ENCODE data around the gene HOXA2. TPM values are rescaled to one million over a fixed set of nuclear protein-coding genes. Genes with fewer than 3 reads are reported as not detected.

HOXA2 gene
- total and polyA plus RNA-seq, 2 experiments from 2014 or later = 0.07 TPM; not detected in 1

DNA sequence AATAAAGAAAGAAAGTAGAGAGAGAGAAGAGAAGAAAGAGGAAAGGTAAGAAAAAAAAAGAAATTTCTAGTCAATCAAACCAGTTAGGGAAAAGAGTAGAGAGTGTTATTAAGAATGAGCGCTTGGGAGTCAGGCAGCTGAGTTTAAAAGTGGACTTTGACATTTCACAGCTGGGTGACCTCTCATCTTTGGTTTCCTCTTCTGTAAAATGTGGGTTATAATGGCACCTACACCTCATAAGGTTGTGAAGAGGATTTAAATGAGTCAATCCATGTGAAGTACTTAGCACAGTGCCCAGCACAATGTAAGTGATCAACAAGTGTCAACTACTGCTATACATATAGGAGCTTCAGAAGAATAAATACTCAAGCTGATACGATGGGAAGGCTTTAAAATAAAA is 18.8 kb downstream of the HOXA2 start:
- Histone ChIP-seq H3K9me3 (ENCODE audit: low read depth) (no peaks in the 10 kb centered on the region), H3K27me3 (peaks cover 7% of the 10 kb centered on the region), H4K20me1 (ENCODE audit: insufficient read depth, poor library complexity, severe bottlenecking) (no peaks in the 10 kb centered on the region), H3K4me1 (ENCODE audit: insufficient read depth) (no peaks in the 10 kb centered on the region), H3K4me2 (no peak overlapping the region), H3K4me3 (no peak overlapping the region), H3K9me2 (replicated peaks; ENCODE audit: insufficient read depth) (no peaks in the 10 kb centered on the region), H3K36me3 (replicated peaks; ENCODE audit: insufficient read depth, low read depth) (no peaks in the 10 kb centered on the region), H3K79me2 (no peaks in the 10 kb centered on the region), H2AFZ (no peak overlapping the region), H3K27ac (no peak overlapping the region)
- 90% methylated on average over 2 of the region's 2 CpGs for WGBS (ENCODE audit: low lambda C conversion rate, missing lambda C conversion rate)
- TF ChIP-seq EZH2 (IDR thresholded peaks at IDR 0.05; ENCODE audit: borderline replicate concordance) (no peak), EZH2phosphoT487 (IDR thresholded peaks at IDR 0.05; ENCODE audit: low read depth, severe bottlenecking, unreplicated experiment) (no peak)
- TF ChIP-seq, protein P1, sequence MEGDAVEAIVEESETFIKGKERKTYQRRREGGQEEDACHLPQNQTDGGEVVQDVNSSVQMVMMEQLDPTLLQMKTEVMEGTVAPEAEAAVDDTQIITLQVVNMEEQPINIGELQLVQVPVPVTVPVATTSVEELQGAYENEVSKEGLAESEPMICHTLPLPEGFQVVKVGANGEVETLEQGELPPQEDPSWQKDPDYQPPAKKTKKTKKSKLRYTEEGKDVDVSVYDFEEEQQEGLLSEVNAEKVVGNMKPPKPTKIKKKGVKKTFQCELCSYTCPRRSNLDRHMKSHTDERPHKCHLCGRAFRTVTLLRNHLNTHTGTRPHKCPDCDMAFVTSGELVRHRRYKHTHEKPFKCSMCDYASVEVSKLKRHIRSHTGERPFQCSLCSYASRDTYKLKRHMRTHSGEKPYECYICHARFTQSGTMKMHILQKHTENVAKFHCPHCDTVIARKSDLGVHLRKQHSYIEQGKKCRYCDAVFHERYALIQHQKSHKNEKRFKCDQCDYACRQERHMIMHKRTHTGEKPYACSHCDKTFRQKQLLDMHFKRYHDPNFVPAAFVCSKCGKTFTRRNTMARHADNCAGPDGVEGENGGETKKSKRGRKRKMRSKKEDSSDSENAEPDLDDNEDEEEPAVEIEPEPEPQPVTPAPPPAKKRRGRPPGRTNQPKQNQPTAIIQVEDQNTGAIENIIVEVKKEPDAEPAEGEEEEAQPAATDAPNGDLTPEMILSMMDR (IDR thresholded peaks at IDR 0.05; ENCODE audit: poor library complexity) = no peak
- DNase-seq (ENCODE audit: low spot score) = no peak

DNA sequence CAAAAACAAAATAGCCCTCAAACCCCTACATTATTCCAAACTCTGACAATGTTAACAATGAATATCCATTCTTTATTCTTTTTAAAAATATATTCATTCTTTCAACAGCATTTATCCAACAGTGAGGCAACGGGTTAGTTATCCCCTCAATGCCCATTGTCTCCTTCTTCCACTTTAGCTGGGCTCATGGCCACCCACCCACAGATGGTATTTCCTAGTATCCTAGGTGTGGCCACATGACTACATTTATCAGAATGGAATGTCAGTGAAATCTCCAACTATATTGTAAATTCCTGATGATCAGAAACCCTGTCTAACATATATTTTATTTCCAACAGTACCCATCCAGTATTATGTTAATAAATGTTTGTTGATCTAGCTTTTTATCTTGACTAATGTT is 20.3 kb downstream of the HOXA2 start:
- no peak for TF ChIP-seq EZH2 (IDR thresholded peaks at IDR 0.05; ENCODE audit: borderline replicate concordance)
- TF ChIP-seq EZH2phosphoT487 (IDR thresholded peaks at IDR 0.05; ENCODE audit: low read depth, severe bottlenecking, unreplicated experiment) = no peak
- TF ChIP-seq, protein P1 (IDR thresholded peaks at IDR 0.05; ENCODE audit: poor library complexity) = no peak
- H3K4me3 ChIP-seq = no peak overlapping the region
- no peaks in the 10 kb centered on the region for H3K9me3 ChIP-seq (ENCODE audit: low read depth)
- no peaks in the 10 kb centered on the region for H4K20me1 ChIP-seq (ENCODE audit: insufficient read depth, poor library complexity, severe bottlenecking)
- H3K79me2 ChIP-seq = no peaks in the 10 kb centered on the region
- no peak overlapping the region for H3K4me2 ChIP-seq
- 100% methylated on average over 1 of the region's 1 CpG for WGBS (ENCODE audit: low lambda C conversion rate, missing lambda C conversion rate)
- H2AFZ ChIP-seq = no peak overlapping the region
- H3K36me3 ChIP-seq (replicated peaks; ENCODE audit: insufficient read depth, low read depth) = no peaks in the 10 kb centered on the region
- no peak for DNase-seq (ENCODE audit: low spot score)
- H3K4me1 ChIP-seq (ENCODE audit: insufficient read depth) = no peaks in the 10 kb centered on the region
- H3K27ac ChIP-seq = no peak overlapping the region
- H3K27me3 ChIP-seq = no peaks in the 10 kb centered on the region
- H3K9me2 ChIP-seq (replicated peaks; ENCODE audit: insufficient read depth) = no peaks in the 10 kb centered on the region

DNA sequence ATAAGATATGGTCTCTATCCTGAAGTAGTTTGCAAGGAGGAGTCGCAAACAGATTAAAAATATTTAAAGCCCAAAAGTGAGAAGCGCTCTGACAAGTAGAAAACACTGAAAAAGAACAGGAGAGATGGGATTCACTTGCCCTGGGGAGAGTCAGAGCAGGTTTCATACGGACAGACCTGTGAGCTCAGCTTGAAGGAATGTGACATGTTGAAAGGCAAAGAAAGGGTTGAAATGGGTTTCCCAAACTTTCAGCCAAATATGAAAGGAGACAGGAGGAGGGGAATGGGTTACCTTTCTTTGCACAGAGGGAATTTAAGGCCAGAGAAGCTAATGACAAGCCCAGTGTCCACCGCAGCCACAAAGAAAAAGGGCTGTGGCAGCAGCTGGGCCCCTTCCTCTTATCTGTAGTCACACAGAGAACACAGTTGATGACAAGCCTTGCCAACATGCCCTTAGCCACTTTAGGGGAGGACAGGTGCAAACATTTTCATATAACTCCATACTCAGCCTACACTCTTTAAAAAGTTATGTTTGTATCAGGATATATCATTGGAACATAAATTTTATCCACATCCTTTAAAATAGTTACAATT is 21.5 kb downstream of the HOXA2 start:
- no peak overlapping the region for H3K4me2 ChIP-seq
- no peaks in the 10 kb centered on the region for H4K20me1 ChIP-seq (ENCODE audit: insufficient read depth, poor library complexity, severe bottlenecking)
- no peaks in the 10 kb centered on the region for H3K9me3 ChIP-seq (ENCODE audit: low read depth)
- H2AFZ ChIP-seq = no peak overlapping the region
- no peak overlapping the region for H3K4me3 ChIP-seq
- H3K9me2 ChIP-seq (replicated peaks; ENCODE audit: insufficient read depth) = no peaks in the 10 kb centered on the region
- WGBS (ENCODE audit: low lambda C conversion rate, missing lambda C conversion rate) = 42% methylated on average over 4 of the region's 4 CpGs
- no peak for DNase-seq (ENCODE audit: low spot score)
- no peak overlapping the region for H3K27ac ChIP-seq
- no peaks in the 10 kb centered on the region for H3K4me1 ChIP-seq (ENCODE audit: insufficient read depth)
- H3K79me2 ChIP-seq = no peaks in the 10 kb centered on the region
- no peaks in the 10 kb centered on the region for H3K27me3 ChIP-seq
- TF ChIP-seq, protein P1 (IDR thresholded peaks at IDR 0.05; ENCODE audit: poor library complexity) = no peak
- TF ChIP-seq EZH2phosphoT487 (IDR thresholded peaks at IDR 0.05; ENCODE audit: low read depth, severe bottlenecking, unreplicated experiment) (no peak), EZH2 (IDR thresholded peaks at IDR 0.05; ENCODE audit: borderline replicate concordance) (no peak)
- no peaks in the 10 kb centered on the region for H3K36me3 ChIP-seq (replicated peaks; ENCODE audit: insufficient read depth, low read depth)

Measured in hepatocyte (in vitro differentiated cells).